Esophagus muscularis mucosa (tissue), 4 donors: Measurements from ENCODE around the gene GNPAT. TPM values are rescaled to one million over a fixed set of nuclear protein-coding genes. Genes with fewer than 3 reads are reported as not detected.
A peak's percentile ranks its signal among the peaks of the same experiment; 100 is the strongest.

Experiments
- DNase-seq: peaks from one replicate; pipeline ENCODE4 v3.0.0-alpha.2; 2017; ENCODE audit errors: extremely low spot score
- H3K27ac ChIP-seq, 4 donors: fragments of 200-600 bp; sonication (generic); replicated peaks in 1 of 4; 1 replicate in 3 of 4; 2 replicates in 1 of 4; pipeline ENCODE4 v1.5.1; 2016 to 2019; ENCODE audit warnings: mild to moderate bottlenecking in 1 of 4
- H3K27me3 ChIP-seq, 4 donors: fragments of 200-600 bp; sonication (generic); one replicate each; pipeline versions ENCODE4 v1.5.1 to v1.6.0; 2016 to 2019
- H3K36me3 ChIP-seq, 4 donors: fragments of 200-600 bp; sonication (generic); one replicate each; pipeline ENCODE4 v1.5.1; 2016 to 2019
- H3K4me1 ChIP-seq, 4 donors: fragments of 200-600 bp; sonication (generic); one replicate each; pipeline ENCODE4 v1.5.1; 2016 to 2019
- H3K4me3 ChIP-seq, 4 donors: fragments of 200-600 bp; sonication (generic); 1 replicate in 2 of 4; 2 replicates in 2 of 4; pipeline ENCODE4 v1.5.1; 2016 to 2019; ENCODE audit warnings: mild to moderate bottlenecking in 4 of 4, moderate library complexity in 1 of 4
- H3K9me3 ChIP-seq, 4 donors: fragments of 200-600 bp; sonication (generic); 1 replicate in 3 of 4; 2 replicates in 1 of 4; pipeline ENCODE4 v1.5.1; 2016 to 2019
- EP300 ChIP-seq: sonication (generic); formaldehyde crosslinking; IDR thresholded peaks from one replicate; pipeline ENCODE4 v1.6.1; 2017; ENCODE audit warnings: antibody characterized with exemption
- POLR2A ChIP-seq: fragments of 450-650 bp; IDR thresholded peaks from one replicate; pipeline ENCODE4 v1.6.1; 2017; ENCODE audit warnings: antibody characterized with exemption, moderate library complexity, mild to moderate bottlenecking, low read depth
- POLR2AphosphoS5 ChIP-seq, 2 donors: sonication (generic); formaldehyde crosslinking; IDR thresholded peaks; one replicate each; pipeline ENCODE4 v1.6.1; 2017; ENCODE audit warnings: antibody characterized with exemption in 2 of 2
- WGBS: methylation state at CpG from one replicate; pipeline ENCODE4 v1.1.5; 2018; 5-methylcytosine and 5-hydroxymethylcytosine counted together
- intact Hi-C: fragments of 100-400 bp; cut with DNase I; formaldehyde crosslinking; loops from one replicate; pipeline ENCODE4 v1.15.1; 2023
- total RNA-seq, 4 donors: library from RNA; depleted of rRNA; stranded (reverse); fragments of >200 nt; gene quantifications; one replicate each; pipeline versions ENCODE4 v1.1.0 to v1.2.1, GENCODE V29; 2016
- TF ChIP-seq, protein P1 (sequence below), 3 experiments: fragments of 200-600 bp in 2 of 3; fragments of 450-650 bp in 1 of 3; sonication (generic) in 2 of 3; IDR thresholded peaks; one replicate each; pipeline ENCODE4 v1.5.1; 2017 to 2019; ENCODE audit warnings: antibody characterized with exemption in 3 of 3, mild to moderate bottlenecking in 2 of 3, moderate library complexity in 1 of 3

Gene GNPAT
- total RNA-seq, 4 donors from 2014 or later, result 40.3 to 52.3 (median 47.2) TPM

DNA sequence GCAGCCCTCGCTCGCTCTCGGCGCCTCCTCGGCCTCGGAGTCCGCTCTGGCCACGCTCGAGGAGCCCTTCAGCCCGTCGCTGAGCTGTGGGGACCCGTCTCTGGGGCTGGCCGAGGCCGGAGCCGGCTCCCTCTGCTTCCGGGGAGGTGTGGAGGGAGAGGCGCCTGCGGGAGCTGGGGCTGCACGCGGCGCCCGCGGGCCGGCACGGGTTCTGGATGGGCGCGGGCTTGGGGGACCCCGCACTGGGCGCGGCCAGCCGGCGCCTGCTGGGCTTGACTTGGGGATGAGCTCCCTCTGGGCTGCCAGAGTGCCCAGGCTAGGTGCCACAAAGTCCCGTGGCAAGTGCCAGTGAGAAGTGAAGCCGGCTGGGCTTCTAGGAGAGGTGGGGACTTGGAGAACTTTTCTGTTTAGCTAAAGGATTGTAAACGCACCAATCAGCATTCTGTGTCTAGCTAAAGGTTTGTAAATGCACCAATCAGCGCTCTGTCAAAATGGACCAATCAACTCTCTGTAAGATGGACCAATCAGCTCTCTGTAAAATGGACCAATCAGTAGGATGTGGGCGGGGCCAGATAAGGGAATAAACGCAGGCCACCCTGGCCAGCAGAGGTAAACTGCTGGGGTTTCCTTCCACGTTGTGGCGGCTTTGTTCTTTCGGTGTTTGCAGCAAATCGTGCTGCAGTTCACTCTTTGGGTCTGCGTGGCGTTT lies 76.4 kb downstream of the GNPAT start:
- intact Hi-C loops, result no loop called here
- no peak overlapping the region for H3K27ac ChIP-seq
- H3K4me1 ChIP-seq, result no peaks in the 10 kb centered on the region
- no peaks in the 10 kb centered on the region for H3K27me3 ChIP-seq
- WGBS, result 93% methylated on average over 22 of the region's 44 CpGs
- H3K9me3 ChIP-seq, result no peaks in the 10 kb centered on the region
- DNase-seq, result peak; percentile 50
- no peak for TF ChIP-seq POLR2AphosphoS5 (IDR thresholded peaks at IDR 0.05)
- no peak for TF ChIP-seq EP300
- TF ChIP-seq POLR2A, result no peak
- TF ChIP-seq, protein P1, sequence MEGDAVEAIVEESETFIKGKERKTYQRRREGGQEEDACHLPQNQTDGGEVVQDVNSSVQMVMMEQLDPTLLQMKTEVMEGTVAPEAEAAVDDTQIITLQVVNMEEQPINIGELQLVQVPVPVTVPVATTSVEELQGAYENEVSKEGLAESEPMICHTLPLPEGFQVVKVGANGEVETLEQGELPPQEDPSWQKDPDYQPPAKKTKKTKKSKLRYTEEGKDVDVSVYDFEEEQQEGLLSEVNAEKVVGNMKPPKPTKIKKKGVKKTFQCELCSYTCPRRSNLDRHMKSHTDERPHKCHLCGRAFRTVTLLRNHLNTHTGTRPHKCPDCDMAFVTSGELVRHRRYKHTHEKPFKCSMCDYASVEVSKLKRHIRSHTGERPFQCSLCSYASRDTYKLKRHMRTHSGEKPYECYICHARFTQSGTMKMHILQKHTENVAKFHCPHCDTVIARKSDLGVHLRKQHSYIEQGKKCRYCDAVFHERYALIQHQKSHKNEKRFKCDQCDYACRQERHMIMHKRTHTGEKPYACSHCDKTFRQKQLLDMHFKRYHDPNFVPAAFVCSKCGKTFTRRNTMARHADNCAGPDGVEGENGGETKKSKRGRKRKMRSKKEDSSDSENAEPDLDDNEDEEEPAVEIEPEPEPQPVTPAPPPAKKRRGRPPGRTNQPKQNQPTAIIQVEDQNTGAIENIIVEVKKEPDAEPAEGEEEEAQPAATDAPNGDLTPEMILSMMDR (IDR thresholded peaks at IDR 0.05), result no peak
- H3K36me3 ChIP-seq, result no peaks in the 10 kb centered on the region
- H3K4me3 ChIP-seq, result no peak overlapping the region

DNA sequence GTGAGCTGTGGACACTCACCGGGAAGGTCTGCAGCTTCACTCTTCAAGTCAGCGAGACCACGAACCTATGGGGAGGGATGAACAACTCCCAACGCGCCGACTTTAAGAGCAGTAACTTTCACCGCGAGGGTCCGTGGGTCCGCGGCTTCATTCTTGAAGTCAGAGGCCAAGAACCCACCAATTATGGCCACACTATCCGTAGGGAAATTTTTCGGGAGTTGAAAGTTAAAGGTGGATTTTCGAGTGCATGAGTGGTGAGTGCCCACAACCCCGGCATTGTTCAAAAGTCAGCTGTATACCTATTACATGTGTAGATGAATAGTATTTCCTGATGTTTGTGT lies 77.0 kb downstream of the GNPAT start:
- intact Hi-C loops, result no loop called here
- WGBS, result 95% methylated on average over 15 of the region's 15 CpGs
- peak; percentile 57 for DNase-seq

DNA sequence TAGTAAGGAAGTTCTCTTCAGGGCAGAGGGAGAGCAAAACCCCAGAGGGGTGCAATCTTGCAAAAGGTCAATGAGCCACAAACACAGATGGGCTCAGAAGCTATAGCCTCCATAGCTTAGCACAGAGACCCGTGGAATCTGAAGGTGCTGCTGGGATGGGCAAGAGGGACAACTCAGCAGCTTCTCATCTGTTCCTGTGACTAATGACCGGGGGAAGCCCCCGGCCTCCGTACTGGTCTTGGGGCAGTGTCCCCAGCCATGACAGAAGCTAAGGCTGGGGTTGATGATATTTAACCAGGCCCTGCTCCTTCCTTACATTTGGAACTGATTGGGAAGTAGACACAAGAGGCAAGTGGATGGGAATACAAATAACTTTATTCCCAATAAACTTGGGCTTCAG lies 77.6 kb downstream of the GNPAT start:
- no peak overlapping the region for H3K27ac ChIP-seq
- no peaks in the 10 kb centered on the region for H3K27me3 ChIP-seq
- no peaks in the 10 kb centered on the region for H3K9me3 ChIP-seq
- H3K4me1 ChIP-seq, result no peaks in the 10 kb centered on the region
- no peak overlapping the region for H3K4me3 ChIP-seq
- no peak for TF ChIP-seq POLR2A
- H3K36me3 ChIP-seq, result no peaks in the 10 kb centered on the region
- intact Hi-C loops, result no loop called here
- DNase-seq, result peak; percentile 83
- 86% methylated on average over 3 of the region's 4 CpGs for WGBS

More for the DNA sequence above, 77.0 kb downstream of the GNPAT start:
- H3K36me3 ChIP-seq, result no peaks in the 10 kb centered on the region
- no peaks in the 10 kb centered on the region for H3K4me1 ChIP-seq
- TF ChIP-seq POLR2AphosphoS5 (IDR thresholded peaks at IDR 0.05) (no peak), POLR2A (no peak), EP300 (no peak)
- TF ChIP-seq, protein P1 (IDR thresholded peaks at IDR 0.05), result no peak
- H3K27ac ChIP-seq, result no peak overlapping the region
- H3K4me3 ChIP-seq, result no peak overlapping the region
- H3K27me3 ChIP-seq, result no peaks in the 10 kb centered on the region
- H3K9me3 ChIP-seq, result no peaks in the 10 kb centered on the region

DNA sequence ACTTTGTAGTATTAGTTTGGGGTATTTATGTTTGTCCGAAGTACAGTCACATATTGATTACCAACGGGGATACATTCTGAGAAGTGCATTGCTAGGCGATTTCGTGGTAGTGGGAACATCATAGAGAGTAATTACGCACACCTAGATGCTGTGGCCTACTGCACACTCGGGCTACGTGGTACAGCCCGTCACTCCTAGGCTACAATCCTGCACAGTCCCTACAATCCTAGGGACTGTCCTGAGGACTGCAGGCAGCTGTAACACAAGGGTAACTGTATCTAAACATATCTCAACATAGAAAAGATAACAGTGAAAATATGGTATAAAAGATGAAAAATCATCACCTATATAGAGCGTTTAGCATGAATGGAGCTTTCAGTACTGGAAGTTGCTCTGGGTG lies 78.1 kb downstream of the GNPAT start:
- TF ChIP-seq EP300, result no peak
- TF ChIP-seq, protein P1 (IDR thresholded peaks at IDR 0.05), result no peak
- no peak for TF ChIP-seq POLR2A
- TF ChIP-seq POLR2AphosphoS5 (IDR thresholded peaks at IDR 0.05), result no peak
- intact Hi-C loops, result no loop called here
- no peak overlapping the region for H3K4me3 ChIP-seq
- peak; percentile 86 for DNase-seq
- no peak overlapping the region for H3K27ac ChIP-seq
- no peaks in the 10 kb centered on the region for H3K36me3 ChIP-seq
- H3K4me1 ChIP-seq, result no peaks in the 10 kb centered on the region
- H3K9me3 ChIP-seq, result no peaks in the 10 kb centered on the region
- no peaks in the 10 kb centered on the region for H3K27me3 ChIP-seq
- WGBS, result 96% methylated on average over 9 of the region's 9 CpGs

DNA sequence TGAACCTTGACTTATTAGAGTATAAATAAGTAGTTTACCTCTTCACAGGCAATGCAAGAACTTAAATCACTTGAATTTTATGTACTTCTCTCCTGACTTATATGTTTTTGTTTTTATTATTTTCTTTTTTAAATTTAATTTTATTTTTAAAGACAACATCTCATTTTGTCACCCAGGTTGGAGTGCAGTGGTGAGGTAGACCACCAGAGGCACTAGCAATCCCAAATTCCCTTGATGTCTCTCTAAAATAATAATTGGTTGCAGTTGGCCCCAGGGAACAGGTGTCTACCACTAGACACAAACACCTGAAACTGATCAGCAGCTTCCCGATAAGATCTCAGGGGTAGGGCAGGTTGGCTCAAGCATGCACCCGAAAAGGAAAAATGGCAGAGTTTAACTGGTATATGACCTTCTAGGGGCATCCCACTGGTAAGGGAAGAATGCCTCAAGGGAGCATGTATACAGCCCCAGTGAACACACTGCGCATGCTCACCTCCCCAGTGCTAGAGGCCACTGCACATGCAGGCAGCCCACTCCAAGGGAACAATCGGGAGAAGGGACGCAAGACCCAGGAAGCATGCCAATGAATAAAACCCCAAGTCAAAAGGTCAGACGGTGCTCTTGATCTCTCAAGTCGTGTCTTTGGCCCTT lies 82.0 kb downstream of the GNPAT start:
- 83% methylated on average over 6 of the region's 7 CpGs for WGBS
- TF ChIP-seq EP300, result no peak
- Histone ChIP-seq H3K9me3 (no peaks in the 10 kb centered on the region), H3K36me3 (no peaks in the 10 kb centered on the region), H3K27me3 (no peaks in the 10 kb centered on the region), H3K4me1 (no peaks in the 10 kb centered on the region), H3K4me3 (no peak overlapping the region), H3K27ac (no peak overlapping the region)
- intact Hi-C loops, result no loop called here
- DNase-seq, result peak; percentile 60

DNA sequence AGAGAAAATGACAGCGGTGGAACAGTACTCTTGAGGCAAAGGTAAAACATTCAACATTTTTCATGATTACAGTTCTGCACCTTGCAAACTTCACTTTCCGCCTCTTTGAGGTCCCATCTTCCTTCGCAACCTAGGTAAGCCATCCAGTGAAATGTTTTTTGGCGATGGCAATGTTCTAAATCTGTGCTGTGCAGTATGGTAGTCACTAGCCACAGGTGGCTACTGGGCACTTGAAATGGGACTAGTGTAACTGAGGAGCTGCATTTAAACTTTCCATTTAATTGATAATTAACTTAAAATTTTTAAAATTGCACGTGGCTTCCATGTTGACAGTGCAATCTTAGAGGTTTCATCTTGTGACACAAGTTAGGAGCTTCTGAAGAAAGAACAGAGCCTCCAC lies 83.6 kb downstream of the GNPAT start:
- Histone ChIP-seq H3K27ac (no peak overlapping the region), H3K4me3 (no peak overlapping the region), H3K36me3 (no peaks in the 10 kb centered on the region), H3K27me3 (no peaks in the 10 kb centered on the region), H3K4me1 (no peaks in the 10 kb centered on the region), H3K9me3 (no peaks in the 10 kb centered on the region)
- intact Hi-C loops, result no loop called here
- no peak for TF ChIP-seq POLR2A
- TF ChIP-seq POLR2AphosphoS5 (IDR thresholded peaks at IDR 0.05), result no peak
- TF ChIP-seq, protein P1 (IDR thresholded peaks at IDR 0.05), result no peak
- TF ChIP-seq EP300, result no peak
- 79% methylated on average over 5 of the region's 5 CpGs for WGBS
- no peak for DNase-seq
